ENCODE results near the gene FKBP8.

The FKBP8 gene

DNA sequence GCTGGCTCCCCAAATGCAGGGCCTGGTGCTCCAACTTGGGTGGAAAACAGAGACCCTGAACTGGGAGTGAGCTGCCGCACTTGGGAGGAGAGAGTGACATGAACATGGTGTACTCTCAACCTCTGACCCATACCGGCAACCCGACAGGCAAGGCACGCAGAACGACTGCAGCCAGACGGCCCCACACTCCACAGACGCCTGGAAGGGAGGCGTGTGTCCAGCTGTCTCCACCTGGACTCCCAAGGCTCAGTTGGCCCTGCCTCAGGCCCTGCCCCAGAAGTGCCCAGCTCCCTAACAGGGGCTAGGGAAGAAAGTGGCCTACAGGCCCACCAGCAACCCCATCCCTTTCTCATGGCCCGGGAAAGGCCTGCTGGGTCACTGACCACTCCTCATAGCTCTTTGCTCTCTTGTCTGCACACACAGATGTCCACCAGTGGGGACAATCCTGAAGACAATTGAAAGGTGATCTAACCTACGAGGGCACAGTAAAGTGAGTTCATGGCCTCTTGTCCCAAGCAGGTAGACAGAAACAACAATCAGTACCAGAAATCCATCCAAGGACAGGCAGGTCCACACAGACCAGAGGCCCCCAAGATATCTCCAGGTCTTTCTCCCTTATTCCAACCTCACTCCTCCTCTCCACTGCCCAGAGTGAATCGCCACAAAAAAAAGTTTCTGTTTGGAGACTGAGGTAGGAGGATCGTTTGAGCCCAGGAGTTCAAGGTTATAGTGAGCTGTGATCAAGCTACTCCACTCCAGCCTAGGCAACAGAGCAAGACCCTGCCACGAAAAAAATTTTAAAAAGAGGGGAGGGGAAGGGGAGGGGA is 49.7 kb downstream of the FKBP8 start:
- Histone ChIP-seq H3K4me1 (ENCODE audit: control insufficient read depth in 2 of 2, insufficient read depth in 1 of 2, low read depth in 1 of 2, low read length in 2 of 2) (peaks cover 10 to 12% of the 10 kb centered on the region in 2 donors), H3K27ac (replicated peaks; ENCODE audit: low read length) (no peak overlapping the region), H2BK120ac (ENCODE audit: low read depth, low read length) (no peak overlapping the region), H3K9ac (ENCODE audit: low read depth, low read length, poor library complexity) (peak overlapping the region; percentile 47), H3K23ac (ENCODE audit: low read depth, low read length, poor library complexity) (no peak overlapping the region), H2AFZ (ENCODE audit: low read length) (no peak overlapping the region), H3K9me3 (replicated peaks in 1 of 2; ENCODE audit: control insufficient read depth in 2 of 2, insufficient read depth in 1 of 2, low read depth in 1 of 2, low read length in 2 of 2) (no peaks in the 10 kb centered on the region), H3K36me3 (replicated peaks in 1 of 2; ENCODE audit: control insufficient read depth in 2 of 2, insufficient read depth in 2 of 2, low read length in 2 of 2) (no peaks in the 10 kb centered on the region), H3K79me1 (ENCODE audit: low read depth, low read length) (peaks cover 3% of the 10 kb centered on the region), H3K4me2 (ENCODE audit: insufficient read depth, low read length, poor library complexity, severe bottlenecking) (no peak overlapping the region), H2BK5ac (ENCODE audit: low read length) (no peak overlapping the region), H2BK15ac (ENCODE audit: low read length) (no peak overlapping the region), H3K18ac (ENCODE audit: low read length) (no peak overlapping the region), H2AK5ac (ENCODE audit: low read depth, low read length) (no peak overlapping the region), H3K27me3 (ENCODE audit: control insufficient read depth in 3 of 3, insufficient read depth in 3 of 3, low read depth in 1 of 3, low read length in 3 of 3) (no peaks in the 10 kb centered on the region), H4K8ac (ENCODE audit: low read depth, low read length) (no peak overlapping the region), H3K4me3 (ENCODE audit: low read length in 2 of 2) (peak overlapping the region in 1 of 2 donors; percentile 5), H2BK12ac (ENCODE audit: low read length) (no peak overlapping the region), H3K14ac (ENCODE audit: low read length) (no peak overlapping the region), H4K91ac (ENCODE audit: low read depth, low read length, poor library complexity) (no peak overlapping the region), H3K4ac (ENCODE audit: low read length) (no peak overlapping the region)
- no CpG with 5 or more reads among the region's 13 CpGs for WGBS, 2 donors (ENCODE audit: extremely low coverage in 2 of 2, insufficient read length in 2 of 2, insufficient replicate concordance in 1 of 2)
- no peak for DNase-seq (ENCODE audit: low spot score)

- Histone ChIP-seq H2AK5ac (ENCODE audit: low read depth, low read length) (no peak overlapping the region), H3K27me3 (ENCODE audit: control insufficient read depth in 3 of 3, insufficient read depth in 3 of 3, low read depth in 1 of 3, low read length in 3 of 3) (no peaks in the 10 kb centered on the region), H3K4me3 (ENCODE audit: low read length in 2 of 2) (no peak overlapping the region), H3K9me3 (replicated peaks in 1 of 2; ENCODE audit: control insufficient read depth in 2 of 2, insufficient read depth in 1 of 2, low read depth in 1 of 2, low read length in 2 of 2) (no peaks in the 10 kb centered on the region), H2BK5ac (ENCODE audit: low read length) (no peak overlapping the region), H3K18ac (ENCODE audit: low read length) (no peak overlapping the region), H3K23ac (ENCODE audit: low read depth, low read length, poor library complexity) (no peak overlapping the region), H3K27ac (replicated peaks; ENCODE audit: low read length) (no peak overlapping the region), H2BK12ac (ENCODE audit: low read length) (no peak overlapping the region), H2AFZ (ENCODE audit: low read length) (no peak overlapping the region), H3K79me1 (ENCODE audit: low read depth, low read length) (peaks cover 6% of the 10 kb centered on the region), H3K36me3 (replicated peaks in 1 of 2; ENCODE audit: control insufficient read depth in 2 of 2, insufficient read depth in 2 of 2, low read length in 2 of 2) (no peaks in the 10 kb centered on the region), H2BK120ac (ENCODE audit: low read depth, low read length) (no peak overlapping the region), H3K4me1 (ENCODE audit: control insufficient read depth in 2 of 2, insufficient read depth in 1 of 2, low read depth in 1 of 2, low read length in 2 of 2) (peaks cover 10 to 12% of the 10 kb centered on the region in 2 donors), H2BK15ac (ENCODE audit: low read length) (no peak overlapping the region), H4K91ac (ENCODE audit: low read depth, low read length, poor library complexity) (peak overlapping the region; percentile 5), H3K4me2 (ENCODE audit: insufficient read depth, low read length, poor library complexity, severe bottlenecking) (no peak overlapping the region), H3K9ac (ENCODE audit: low read depth, low read length, poor library complexity) (no peak overlapping the region), H4K8ac (ENCODE audit: low read depth, low read length) (no peak overlapping the region), H3K4ac (ENCODE audit: low read length) (no peak overlapping the region), H3K14ac (ENCODE audit: low read length) (no peak overlapping the region)
- no peak for DNase-seq (ENCODE audit: low spot score)
- WGBS, 2 donors (ENCODE audit: extremely low coverage in 2 of 2, insufficient read length in 2 of 2, insufficient replicate concordance in 1 of 2): no CpG with 5 or more reads among the region's 15 CpGs
Measured at GRCh38 chr19:18491995-18492953, 51.1 kb downstream of the FKBP8 start.

DNA sequence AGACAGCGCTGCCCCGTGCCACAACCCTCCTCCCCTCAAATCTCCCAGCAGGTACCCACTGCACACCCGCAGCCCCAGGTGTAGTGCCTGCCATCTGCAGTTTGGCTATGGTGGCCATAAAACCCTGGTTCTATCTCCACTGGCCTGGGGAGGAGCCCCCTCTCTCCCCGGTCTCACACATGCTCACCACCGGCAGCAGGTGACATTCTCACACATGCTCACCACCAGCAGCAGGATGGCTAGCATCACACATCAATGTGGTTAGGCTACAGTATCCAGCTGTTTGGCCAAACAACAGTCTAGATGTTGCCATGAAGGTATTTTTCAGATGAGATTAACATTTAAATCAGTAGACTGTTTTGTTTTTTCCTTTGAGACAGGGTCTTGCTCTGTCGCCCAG is 52.6 kb downstream of the FKBP8 start:
- H3K36me3 ChIP-seq (replicated peaks in 1 of 2; ENCODE audit: control insufficient read depth in 2 of 2, insufficient read depth in 2 of 2, low read length in 2 of 2): peaks cover 0 to 2% of the 10 kb centered on the region in 2 donors
- no peak overlapping the region for H3K14ac ChIP-seq (ENCODE audit: low read length)

More for the DNA sequence above, 52.6 kb downstream of the FKBP8 start:
- H3K4me2 ChIP-seq (ENCODE audit: insufficient read depth, low read length, poor library complexity, severe bottlenecking): no peak overlapping the region
- H3K79me1 ChIP-seq (ENCODE audit: low read depth, low read length): peaks cover 8% of the 10 kb centered on the region
- H3K27ac ChIP-seq (replicated peaks; ENCODE audit: low read length): no peak overlapping the region
- H3K4ac ChIP-seq (ENCODE audit: low read length): no peak overlapping the region
- no peak overlapping the region for H2BK12ac ChIP-seq (ENCODE audit: low read length)
- H3K4me3 ChIP-seq (ENCODE audit: low read length in 2 of 2): no peak overlapping the region
- H3K9ac ChIP-seq (ENCODE audit: low read depth, low read length, poor library complexity): no peak overlapping the region
- H3K27me3 ChIP-seq (ENCODE audit: control insufficient read depth in 3 of 3, insufficient read depth in 3 of 3, low read depth in 1 of 3, low read length in 3 of 3): peaks cover 0 to 4% (median 0%) of the 10 kb centered on the region in 3 experiments
- DNase-seq (ENCODE audit: low spot score): no peak
- no peak overlapping the region for H2BK15ac ChIP-seq (ENCODE audit: low read length)
- H3K9me3 ChIP-seq (replicated peaks in 1 of 2; ENCODE audit: control insufficient read depth in 2 of 2, insufficient read depth in 1 of 2, low read depth in 1 of 2, low read length in 2 of 2): no peaks in the 10 kb centered on the region
- H4K91ac ChIP-seq (ENCODE audit: low read depth, low read length, poor library complexity): no peak overlapping the region
- H4K8ac ChIP-seq (ENCODE audit: low read depth, low read length): no peak overlapping the region
- H3K4me1 ChIP-seq (ENCODE audit: control insufficient read depth in 2 of 2, insufficient read depth in 1 of 2, low read depth in 1 of 2, low read length in 2 of 2): peaks cover 9 to 16% of the 10 kb centered on the region in 2 donors
- WGBS, 2 donors (ENCODE audit: extremely low coverage in 2 of 2, insufficient read length in 2 of 2, insufficient replicate concordance in 1 of 2): no CpG with 5 or more reads among the region's 6 CpGs
- H2BK120ac ChIP-seq (ENCODE audit: low read depth, low read length): no peak overlapping the region
- H2BK5ac ChIP-seq (ENCODE audit: low read length): no peak overlapping the region
- H2AK5ac ChIP-seq (ENCODE audit: low read depth, low read length): no peak overlapping the region
- H2AFZ ChIP-seq (ENCODE audit: low read length): no peak overlapping the region
- H3K23ac ChIP-seq (ENCODE audit: low read depth, low read length, poor library complexity): peak overlapping the region; percentile 46
- peak overlapping the region; percentile 33 for H3K18ac ChIP-seq (ENCODE audit: low read length)
